CD4-positive, alpha-beta T cell treated with Interleukin-4 for 4 hours (primary cell): ENCODE results near the gene CCDC78.

Source experiments
- DNase-seq: peaks from one replicate; pipeline ENCODE4 v3.0.0-alpha.2; 2020

The CCDC78 gene

GRCh38 chr16:722835-723633 lies 3.2 kb downstream of the CCDC78 start:
- DNase-seq, result no peak

GRCh38 chr16:721765-722540 lies 4.3 kb downstream of the CCDC78 start:
- DNase-seq, result peak; percentile 15

- peak; percentile 69 for DNase-seq
These were observed 5.1 kb downstream of the CCDC78 start, which contains the start of gene ANTKMT for GRCh38 chr16:720990-721764. ANTKMT (plus strand) TSS chr16:721146; CDS start chr16:721275, 129 bp downstream.

GRCh38 chr16:720447-720989 lies 5.7 kb downstream of the CCDC78 start:
- no peak for DNase-seq

GRCh38 chr16:719815-720446 lies 6.3 kb downstream of the CCDC78 start:
- DNase-seq, result no peak

GRCh38 chr16:718922-719321 lies 7.3 kb downstream of the CCDC78 start:
- DNase-seq, result no peak

GRCh38 chr16:718389-718788 lies 7.9 kb downstream of the CCDC78 start:
- DNase-seq, result no peak

- no peak for DNase-seq
These were observed 8.6 kb downstream of the CCDC78 start for GRCh38 chr16:717450-718245.

GRCh38 chr16:716768-717325 lies 9.4 kb downstream of the CCDC78 start:
- DNase-seq, result no peak

- DNase-seq, result no peak
These were observed 10.1 kb downstream of the CCDC78 start for GRCh38 chr16:716200-716568.

GRCh38 chr16:715477-716199 lies 10.6 kb downstream of the CCDC78 start:
- no peak for DNase-seq

- DNase-seq, result peak; percentile 79
These were observed 11.4 kb downstream of the CCDC78 start, which contains the start of gene METRN for GRCh38 chr16:714558-715476. METRN (plus strand) TSS chr16:715118; CDS start chr16:715290, 172 bp downstream.

- DNase-seq, result no peak
These were observed 12.2 kb downstream of the CCDC78 start for GRCh38 chr16:714079-714478.

GRCh38 chr16:712740-713250 lies 13.4 kb downstream of the CCDC78 start:
- DNase-seq, result peak; percentile 27

- DNase-seq, result peak; percentile 63
These were observed 14.5 kb downstream of the CCDC78 start for GRCh38 chr16:711548-712320.

GRCh38 chr16:711084-711483 lies 15.2 kb downstream of the CCDC78 start:
- no peak for DNase-seq

GRCh38 chr16:710500-711075 lies 15.7 kb downstream of the CCDC78 start:
- no peak for DNase-seq
